Loucy (cell line): ENCODE measurements around the gene CHMP4B.

Source experiments
- EZH2phosphoT487 ChIP-seq: fragments of 200-600 bp; IDR thresholded peaks from 2 replicates; pipeline ENCODE4 v1.6.1; 2018; ENCODE audit warnings: antibody characterized with exemption, mild to moderate bottlenecking, moderate library complexity, borderline replicate concordance
- TF ChIP-seq, protein P1 (sequence below): fragments of 200-600 bp; sonication (generic); conservative IDR thresholded peaks from 2 replicates; pipeline ENCODE4 v1.5.1; 2014; ENCODE audit warnings: mild to moderate bottlenecking, antibody characterized with exemption, low read length

DNA sequence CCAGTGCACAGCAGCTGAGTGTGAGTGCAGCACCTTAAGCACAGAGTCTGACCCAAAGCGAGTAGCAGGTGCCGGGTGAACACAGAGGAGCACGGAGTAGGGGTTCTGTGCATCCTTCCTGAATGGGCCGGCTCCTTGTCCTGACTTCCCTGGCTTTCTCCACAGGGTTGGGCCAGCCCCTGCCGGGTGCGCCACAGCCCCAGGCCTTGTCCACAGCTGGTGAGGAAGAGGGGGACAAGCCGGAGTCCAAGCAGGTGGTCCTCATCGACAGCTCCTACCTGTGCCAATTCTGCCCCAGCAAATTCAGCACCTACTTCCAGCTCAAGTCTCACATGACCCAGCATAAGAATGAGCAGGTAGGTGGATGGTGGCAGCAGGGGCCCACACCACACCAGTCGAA is 44.5 kb upstream of the CHMP4B start:
- TF ChIP-seq, protein P1, sequence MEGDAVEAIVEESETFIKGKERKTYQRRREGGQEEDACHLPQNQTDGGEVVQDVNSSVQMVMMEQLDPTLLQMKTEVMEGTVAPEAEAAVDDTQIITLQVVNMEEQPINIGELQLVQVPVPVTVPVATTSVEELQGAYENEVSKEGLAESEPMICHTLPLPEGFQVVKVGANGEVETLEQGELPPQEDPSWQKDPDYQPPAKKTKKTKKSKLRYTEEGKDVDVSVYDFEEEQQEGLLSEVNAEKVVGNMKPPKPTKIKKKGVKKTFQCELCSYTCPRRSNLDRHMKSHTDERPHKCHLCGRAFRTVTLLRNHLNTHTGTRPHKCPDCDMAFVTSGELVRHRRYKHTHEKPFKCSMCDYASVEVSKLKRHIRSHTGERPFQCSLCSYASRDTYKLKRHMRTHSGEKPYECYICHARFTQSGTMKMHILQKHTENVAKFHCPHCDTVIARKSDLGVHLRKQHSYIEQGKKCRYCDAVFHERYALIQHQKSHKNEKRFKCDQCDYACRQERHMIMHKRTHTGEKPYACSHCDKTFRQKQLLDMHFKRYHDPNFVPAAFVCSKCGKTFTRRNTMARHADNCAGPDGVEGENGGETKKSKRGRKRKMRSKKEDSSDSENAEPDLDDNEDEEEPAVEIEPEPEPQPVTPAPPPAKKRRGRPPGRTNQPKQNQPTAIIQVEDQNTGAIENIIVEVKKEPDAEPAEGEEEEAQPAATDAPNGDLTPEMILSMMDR, result no peak
- no peak for TF ChIP-seq EZH2phosphoT487
